GM23338 (cell line): ENCODE measurements around the gene CCDC85B.

Experiments used
- EZH2phosphoT487 ChIP-seq: fragments of 200-600 bp; sonication (generic); IDR thresholded peaks from one replicate; pipeline ENCODE4 v1.8.1; 2018; ENCODE audit warnings: antibody characterized with exemption; ENCODE audit not compliant: unreplicated experiment
- POLR2AphosphoS5 ChIP-seq: IDR thresholded peaks from 2 replicates; pipeline ENCODE4 v1.6.1; 2016; ENCODE audit warnings: antibody characterized with exemption, low read depth
- REST ChIP-seq: IDR thresholded peaks from one replicate; pipeline ENCODE4 v1.6.1; 2018; ENCODE audit warnings: antibody characterized with exemption; ENCODE audit not compliant: unreplicated experiment
- ZNF331 ChIP-seq: fragments of 250-450 bp; sonication (Bioruptor Pico); IDR thresholded peaks from 2 replicates; pipeline ENCODE4 v1.5.0; 2020; ENCODE audit warnings: low read depth, mild to moderate bottlenecking, moderate library complexity
- TF ChIP-seq, protein P1 (sequence below), 2 experiments: fragments of 200-600 bp in 1 of 2; sonication (generic) in 1 of 2; conservative IDR thresholded peaks; 2 replicates each; pipeline versions ENCODE4 v1.5.1 to v1.6.1; 2016 to 2017; ENCODE audit warnings: antibody characterized with exemption in 2 of 2, low read depth in 2 of 2, mild to moderate bottlenecking in 2 of 2, moderate library complexity in 1 of 2

DNA sequence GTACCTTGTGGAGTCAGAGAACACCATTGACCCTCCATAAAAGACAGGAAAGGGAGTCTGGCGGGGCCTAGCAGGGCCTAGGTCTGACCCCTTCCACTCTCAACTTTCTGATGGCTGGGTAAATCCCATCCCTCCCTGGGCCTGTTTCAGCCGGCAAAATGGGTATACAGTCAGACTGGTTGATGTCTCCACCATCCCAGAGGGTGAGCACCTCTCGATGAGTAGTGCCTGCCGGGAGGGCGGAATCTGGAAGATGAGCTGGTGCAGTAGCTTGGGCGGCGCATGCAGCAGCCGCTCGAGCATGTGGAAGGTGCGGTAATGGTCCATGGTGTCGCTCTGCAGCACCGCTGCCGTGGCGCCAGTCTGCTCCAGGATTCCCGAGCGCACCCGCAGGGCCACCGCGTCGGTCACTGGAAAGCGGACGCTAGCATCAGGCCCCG is 2.7 kb upstream of the CCDC85B start:
- TF ChIP-seq, protein P1, sequence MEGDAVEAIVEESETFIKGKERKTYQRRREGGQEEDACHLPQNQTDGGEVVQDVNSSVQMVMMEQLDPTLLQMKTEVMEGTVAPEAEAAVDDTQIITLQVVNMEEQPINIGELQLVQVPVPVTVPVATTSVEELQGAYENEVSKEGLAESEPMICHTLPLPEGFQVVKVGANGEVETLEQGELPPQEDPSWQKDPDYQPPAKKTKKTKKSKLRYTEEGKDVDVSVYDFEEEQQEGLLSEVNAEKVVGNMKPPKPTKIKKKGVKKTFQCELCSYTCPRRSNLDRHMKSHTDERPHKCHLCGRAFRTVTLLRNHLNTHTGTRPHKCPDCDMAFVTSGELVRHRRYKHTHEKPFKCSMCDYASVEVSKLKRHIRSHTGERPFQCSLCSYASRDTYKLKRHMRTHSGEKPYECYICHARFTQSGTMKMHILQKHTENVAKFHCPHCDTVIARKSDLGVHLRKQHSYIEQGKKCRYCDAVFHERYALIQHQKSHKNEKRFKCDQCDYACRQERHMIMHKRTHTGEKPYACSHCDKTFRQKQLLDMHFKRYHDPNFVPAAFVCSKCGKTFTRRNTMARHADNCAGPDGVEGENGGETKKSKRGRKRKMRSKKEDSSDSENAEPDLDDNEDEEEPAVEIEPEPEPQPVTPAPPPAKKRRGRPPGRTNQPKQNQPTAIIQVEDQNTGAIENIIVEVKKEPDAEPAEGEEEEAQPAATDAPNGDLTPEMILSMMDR (conservative IDR thresholded peaks at IDR 0.05; ENCODE audit: low read depth in 2 of 2) = no peak
- TF ChIP-seq POLR2AphosphoS5 (no peak), REST (no peak), EZH2phosphoT487 (no peak), ZNF331 (CRISPR knock-in tag) (no peak)
